HepG2 (cell line): ENCODE data around the gene MFRP. TPM values are rescaled to one million over a fixed set of nuclear protein-coding genes. Genes with fewer than 3 reads are reported as not detected.

Experiments
- E2F5 ChIP-seq: sonication (generic); formaldehyde crosslinking; conservative IDR thresholded peaks from 2 replicates; pipeline ENCODE4 v1.4.0; 2020; ENCODE audit warnings: missing genetic modification reagents
- GTF3A ChIP-seq: sonication (generic); formaldehyde crosslinking; conservative IDR thresholded peaks from 2 replicates; pipeline ENCODE4 v1.4.0; 2020; ENCODE audit warnings: mild to moderate bottlenecking, missing genetic modification reagents
- HNRNPL ChIP-seq: fragments of 200-400 bp; formaldehyde crosslinking; IDR thresholded peaks from 2 replicates; pipeline ENCODE4 v1.6.1; 2017; ENCODE audit warnings: mild to moderate bottlenecking, low read depth, low read length
- ISX ChIP-seq: sonication (generic); formaldehyde crosslinking; conservative IDR thresholded peaks from 2 replicates; pipeline ENCODE4 v1.5.0; 2020; ENCODE audit warnings: missing genetic modification reagents
- KAT7 ChIP-seq: IDR thresholded peaks from 2 replicates; pipeline ENCODE4 v1.6.1; 2018; ENCODE audit warnings: borderline replicate concordance, missing compliant biosample characterization
- MZF1 ChIP-seq: sonication (generic); formaldehyde crosslinking; IDR thresholded peaks from 2 replicates; pipeline ENCODE4 v1.8.1; 2023; ENCODE audit warnings: mild to moderate bottlenecking, missing genetic modification reagents, borderline replicate concordance
- RARA ChIP-seq: IDR thresholded peaks from 2 replicates; pipeline ENCODE4 v1.6.1; 2016; ENCODE audit warnings: missing genetic modification reagents, missing compliant biosample characterization
- THAP8 ChIP-seq: sonication (generic); formaldehyde crosslinking; IDR thresholded peaks from 2 replicates; pipeline ENCODE4 v1.5.1; 2020; ENCODE audit warnings: missing genetic modification reagents, mild to moderate bottlenecking, borderline replicate concordance
- YEATS2 ChIP-seq: sonication (generic); formaldehyde crosslinking; IDR thresholded peaks from 2 replicates; pipeline ENCODE4 v1.4.0; 2020; ENCODE audit warnings: missing genetic modification reagents, borderline replicate concordance
- ZBTB38 ChIP-seq: sonication (generic); formaldehyde crosslinking; IDR thresholded peaks from 2 replicates; pipeline ENCODE4 v1.5.1; 2020; ENCODE audit warnings: mild to moderate bottlenecking, missing genetic modification reagents
- ZBTB40 ChIP-seq, 2 experiments: fragments of 450-650 bp in 1 of 2; sonication (generic) in 1 of 2; formaldehyde crosslinking in 1 of 2; IDR thresholded peaks; 2 replicates each; pipeline versions ENCODE4 v1.6.1 to v1.8.0; 2016 to 2022; ENCODE audit warnings: antibody characterized with exemption in 1 of 2, mild to moderate bottlenecking in 1 of 2, missing genetic modification reagents in 1 of 2
- ZFAT ChIP-seq: sonication (generic); formaldehyde crosslinking; conservative IDR thresholded peaks from 2 replicates; pipeline ENCODE4 v1.8.1; 2023; ENCODE audit warnings: missing genetic modification reagents, inconsistent platforms
- ZKSCAN1 ChIP-seq: fragments of 150-350 bp; IDR thresholded peaks from 2 replicates; pipeline ENCODE4 v1.6.1; 2014; ENCODE audit warnings: low read length
- ZNF274 ChIP-seq: sonication (generic); formaldehyde crosslinking; IDR thresholded peaks from 2 replicates; pipeline ENCODE4 v1.5.1; 2020; ENCODE audit warnings: mild to moderate bottlenecking, missing genetic modification reagents
- ZNF598 ChIP-seq: sonication (generic); formaldehyde crosslinking; IDR thresholded peaks from 2 replicates; pipeline ENCODE4 v1.5.1; 2020; ENCODE audit warnings: mild to moderate bottlenecking, missing genetic modification reagents, borderline replicate concordance
- ZNF773 ChIP-seq: sonication (generic); formaldehyde crosslinking; IDR thresholded peaks from 2 replicates; pipeline ENCODE4 v1.4.0; 2020; ENCODE audit warnings: missing genetic modification reagents, borderline replicate concordance
- polyA plus RNA-seq, 8 experiments: library from polyadenylated mRNA; depleted of rRNA in 3 of 8; stranded (reverse) in 7 of 8; unstranded in 1 of 8; fragments of >200 nt; fragmentation: Illumina TruSeq in 4 of 8; extraction: Trizol in 4 of 8; gene quantifications; 2 replicates each; pipeline versions ENCODE4 v1.2.1 to v1.2.3, GENCODE V29; 2011 to 2016; ENCODE audit warnings: low read depth in 4 of 8, missing spikeins in 1 of 8, mixed read lengths in 1 of 8; ENCODE audit not compliant: insufficient read depth in 1 of 8
- total RNA-seq, 5 experiments: library from RNA; depleted of rRNA; stranded (reverse); fragments of >200 nt; fragmentation: Illumina TruSeq; extraction: Trizol; gene quantifications; 2 replicates each; pipeline ENCODE4 v1.2.3, GENCODE V29; 2016; ENCODE audit warnings: low read depth in 1 of 5
- TF ChIP-seq, protein P1 (sequence below): sonication (generic); IDR thresholded peaks from 2 replicates; pipeline ENCODE4 v1.6.1; 2016; ENCODE audit warnings: low read depth, borderline replicate concordance

MFRP gene
- total and polyA plus RNA-seq, 2 of the 13 experiments (the other 11 are each of a cell fraction or from before 2014, with no cell fraction given): not detected

DNA sequence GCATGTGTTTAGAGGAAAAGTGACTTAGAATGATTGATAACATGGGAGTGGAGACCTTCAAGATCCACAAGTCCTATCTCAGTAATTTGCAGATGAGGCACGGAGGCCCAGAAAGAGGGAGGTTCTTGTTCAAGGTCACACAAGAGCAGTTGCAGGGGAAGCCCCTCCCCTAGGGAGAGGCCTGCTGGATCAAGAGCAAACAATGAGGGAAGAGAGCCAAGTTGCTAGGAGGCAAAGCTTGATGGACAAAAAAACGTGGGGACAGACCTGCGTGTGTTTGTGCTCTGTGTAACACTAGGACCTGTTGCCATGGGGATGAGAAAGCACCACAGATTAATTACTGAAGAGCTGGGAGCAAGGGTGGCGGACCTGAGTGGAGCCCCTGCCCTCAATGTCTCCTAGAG lies 6.4 kb upstream of the MFRP start (continued):
- no peak; the same call in 1 of the 2 replicates for TF ChIP-seq YEATS2 (CRISPR knock-in tag)
- no peak for TF ChIP-seq ZKSCAN1
- peak; percentile 50 for TF ChIP-seq RARA
- TF ChIP-seq, protein P1, sequence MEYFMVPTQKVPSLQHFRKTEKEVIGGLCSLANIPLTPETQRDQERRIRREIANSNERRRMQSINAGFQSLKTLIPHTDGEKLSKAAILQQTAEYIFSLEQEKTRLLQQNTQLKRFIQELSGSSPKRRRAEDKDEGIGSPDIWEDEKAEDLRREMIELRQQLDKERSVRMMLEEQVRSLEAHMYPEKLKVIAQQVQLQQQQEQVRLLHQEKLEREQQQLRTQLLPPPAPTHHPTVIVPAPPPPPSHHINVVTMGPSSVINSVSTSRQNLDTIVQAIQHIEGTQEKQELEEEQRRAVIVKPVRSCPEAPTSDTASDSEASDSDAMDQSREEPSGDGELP: no peak
- TF ChIP-seq ISX (CRISPR knock-in tag): no peak
- no peak for TF ChIP-seq ZNF274 (CRISPR knock-in tag)
- no peak for TF ChIP-seq ZBTB40 (IDR thresholded peaks at IDR 0.05)
- TF ChIP-seq ZBTB40 (CRISPR knock-in tag; IDR thresholded peaks at IDR 0.05): no peak
- no peak for TF ChIP-seq ZNF598 (CRISPR knock-in tag)
- no peak for TF ChIP-seq ZNF773
- TF ChIP-seq THAP8 (CRISPR knock-in tag): no peak
- no peak for TF ChIP-seq GTF3A (CRISPR knock-in tag)
- no peak for TF ChIP-seq MZF1
- 0 out of 2 replicates have a peak, but pooled peaks have one; percentile 36 for TF ChIP-seq KAT7
- no peak for TF ChIP-seq ZFAT (CRISPR knock-in tag)
- TF ChIP-seq ZBTB38: no peak
- TF ChIP-seq E2F5 (CRISPR knock-in tag): no peak
- no peak for TF ChIP-seq HNRNPL
